ENCODE results near the gene AUTS2. TPM values are rescaled to one million over a fixed set of nuclear protein-coding genes. Genes with fewer than 3 reads are reported as not detected.

The AUTS2 gene
- total and polyA plus RNA-seq, 2 experiments from 2014 or later, result 32.0 to 91.0 TPM

DNA sequence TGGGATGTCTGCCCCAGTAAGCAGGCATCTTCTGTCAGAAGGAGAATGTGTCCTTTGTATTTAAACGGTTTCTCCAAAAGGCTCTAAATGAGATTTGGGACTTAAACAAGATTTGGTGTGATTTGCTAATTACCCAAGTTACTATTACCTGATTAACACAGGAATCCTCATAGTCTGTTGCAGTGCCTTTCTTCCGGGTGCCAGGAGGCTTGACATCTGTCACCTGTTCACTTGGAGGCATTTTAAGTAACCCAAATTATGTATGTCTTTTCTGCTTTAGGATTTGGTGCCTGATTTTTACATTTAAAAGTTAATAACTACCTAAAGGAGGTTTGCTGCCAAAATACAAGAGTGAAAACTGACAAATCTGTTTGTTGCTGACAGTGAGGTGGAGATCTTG lies 945.7 kb downstream of the AUTS2 start:
- TF ChIP-seq CREB1 (CRISPR knock-in tag; IDR thresholded peaks at IDR 0.05; ENCODE audit: low read depth) (no peak), EZH2 (IDR thresholded peaks at IDR 0.05; ENCODE audit: low read depth, unreplicated experiment) (no peak), ZNF331 (CRISPR knock-in tag; IDR thresholded peaks at IDR 0.05; ENCODE audit: low read depth) (no peak)
- TF ChIP-seq, protein P1, sequence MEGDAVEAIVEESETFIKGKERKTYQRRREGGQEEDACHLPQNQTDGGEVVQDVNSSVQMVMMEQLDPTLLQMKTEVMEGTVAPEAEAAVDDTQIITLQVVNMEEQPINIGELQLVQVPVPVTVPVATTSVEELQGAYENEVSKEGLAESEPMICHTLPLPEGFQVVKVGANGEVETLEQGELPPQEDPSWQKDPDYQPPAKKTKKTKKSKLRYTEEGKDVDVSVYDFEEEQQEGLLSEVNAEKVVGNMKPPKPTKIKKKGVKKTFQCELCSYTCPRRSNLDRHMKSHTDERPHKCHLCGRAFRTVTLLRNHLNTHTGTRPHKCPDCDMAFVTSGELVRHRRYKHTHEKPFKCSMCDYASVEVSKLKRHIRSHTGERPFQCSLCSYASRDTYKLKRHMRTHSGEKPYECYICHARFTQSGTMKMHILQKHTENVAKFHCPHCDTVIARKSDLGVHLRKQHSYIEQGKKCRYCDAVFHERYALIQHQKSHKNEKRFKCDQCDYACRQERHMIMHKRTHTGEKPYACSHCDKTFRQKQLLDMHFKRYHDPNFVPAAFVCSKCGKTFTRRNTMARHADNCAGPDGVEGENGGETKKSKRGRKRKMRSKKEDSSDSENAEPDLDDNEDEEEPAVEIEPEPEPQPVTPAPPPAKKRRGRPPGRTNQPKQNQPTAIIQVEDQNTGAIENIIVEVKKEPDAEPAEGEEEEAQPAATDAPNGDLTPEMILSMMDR (conservative IDR thresholded peaks at IDR 0.05; ENCODE audit: low read depth in 2 of 2), result no peak
- TF ChIP-seq, protein P2, sequence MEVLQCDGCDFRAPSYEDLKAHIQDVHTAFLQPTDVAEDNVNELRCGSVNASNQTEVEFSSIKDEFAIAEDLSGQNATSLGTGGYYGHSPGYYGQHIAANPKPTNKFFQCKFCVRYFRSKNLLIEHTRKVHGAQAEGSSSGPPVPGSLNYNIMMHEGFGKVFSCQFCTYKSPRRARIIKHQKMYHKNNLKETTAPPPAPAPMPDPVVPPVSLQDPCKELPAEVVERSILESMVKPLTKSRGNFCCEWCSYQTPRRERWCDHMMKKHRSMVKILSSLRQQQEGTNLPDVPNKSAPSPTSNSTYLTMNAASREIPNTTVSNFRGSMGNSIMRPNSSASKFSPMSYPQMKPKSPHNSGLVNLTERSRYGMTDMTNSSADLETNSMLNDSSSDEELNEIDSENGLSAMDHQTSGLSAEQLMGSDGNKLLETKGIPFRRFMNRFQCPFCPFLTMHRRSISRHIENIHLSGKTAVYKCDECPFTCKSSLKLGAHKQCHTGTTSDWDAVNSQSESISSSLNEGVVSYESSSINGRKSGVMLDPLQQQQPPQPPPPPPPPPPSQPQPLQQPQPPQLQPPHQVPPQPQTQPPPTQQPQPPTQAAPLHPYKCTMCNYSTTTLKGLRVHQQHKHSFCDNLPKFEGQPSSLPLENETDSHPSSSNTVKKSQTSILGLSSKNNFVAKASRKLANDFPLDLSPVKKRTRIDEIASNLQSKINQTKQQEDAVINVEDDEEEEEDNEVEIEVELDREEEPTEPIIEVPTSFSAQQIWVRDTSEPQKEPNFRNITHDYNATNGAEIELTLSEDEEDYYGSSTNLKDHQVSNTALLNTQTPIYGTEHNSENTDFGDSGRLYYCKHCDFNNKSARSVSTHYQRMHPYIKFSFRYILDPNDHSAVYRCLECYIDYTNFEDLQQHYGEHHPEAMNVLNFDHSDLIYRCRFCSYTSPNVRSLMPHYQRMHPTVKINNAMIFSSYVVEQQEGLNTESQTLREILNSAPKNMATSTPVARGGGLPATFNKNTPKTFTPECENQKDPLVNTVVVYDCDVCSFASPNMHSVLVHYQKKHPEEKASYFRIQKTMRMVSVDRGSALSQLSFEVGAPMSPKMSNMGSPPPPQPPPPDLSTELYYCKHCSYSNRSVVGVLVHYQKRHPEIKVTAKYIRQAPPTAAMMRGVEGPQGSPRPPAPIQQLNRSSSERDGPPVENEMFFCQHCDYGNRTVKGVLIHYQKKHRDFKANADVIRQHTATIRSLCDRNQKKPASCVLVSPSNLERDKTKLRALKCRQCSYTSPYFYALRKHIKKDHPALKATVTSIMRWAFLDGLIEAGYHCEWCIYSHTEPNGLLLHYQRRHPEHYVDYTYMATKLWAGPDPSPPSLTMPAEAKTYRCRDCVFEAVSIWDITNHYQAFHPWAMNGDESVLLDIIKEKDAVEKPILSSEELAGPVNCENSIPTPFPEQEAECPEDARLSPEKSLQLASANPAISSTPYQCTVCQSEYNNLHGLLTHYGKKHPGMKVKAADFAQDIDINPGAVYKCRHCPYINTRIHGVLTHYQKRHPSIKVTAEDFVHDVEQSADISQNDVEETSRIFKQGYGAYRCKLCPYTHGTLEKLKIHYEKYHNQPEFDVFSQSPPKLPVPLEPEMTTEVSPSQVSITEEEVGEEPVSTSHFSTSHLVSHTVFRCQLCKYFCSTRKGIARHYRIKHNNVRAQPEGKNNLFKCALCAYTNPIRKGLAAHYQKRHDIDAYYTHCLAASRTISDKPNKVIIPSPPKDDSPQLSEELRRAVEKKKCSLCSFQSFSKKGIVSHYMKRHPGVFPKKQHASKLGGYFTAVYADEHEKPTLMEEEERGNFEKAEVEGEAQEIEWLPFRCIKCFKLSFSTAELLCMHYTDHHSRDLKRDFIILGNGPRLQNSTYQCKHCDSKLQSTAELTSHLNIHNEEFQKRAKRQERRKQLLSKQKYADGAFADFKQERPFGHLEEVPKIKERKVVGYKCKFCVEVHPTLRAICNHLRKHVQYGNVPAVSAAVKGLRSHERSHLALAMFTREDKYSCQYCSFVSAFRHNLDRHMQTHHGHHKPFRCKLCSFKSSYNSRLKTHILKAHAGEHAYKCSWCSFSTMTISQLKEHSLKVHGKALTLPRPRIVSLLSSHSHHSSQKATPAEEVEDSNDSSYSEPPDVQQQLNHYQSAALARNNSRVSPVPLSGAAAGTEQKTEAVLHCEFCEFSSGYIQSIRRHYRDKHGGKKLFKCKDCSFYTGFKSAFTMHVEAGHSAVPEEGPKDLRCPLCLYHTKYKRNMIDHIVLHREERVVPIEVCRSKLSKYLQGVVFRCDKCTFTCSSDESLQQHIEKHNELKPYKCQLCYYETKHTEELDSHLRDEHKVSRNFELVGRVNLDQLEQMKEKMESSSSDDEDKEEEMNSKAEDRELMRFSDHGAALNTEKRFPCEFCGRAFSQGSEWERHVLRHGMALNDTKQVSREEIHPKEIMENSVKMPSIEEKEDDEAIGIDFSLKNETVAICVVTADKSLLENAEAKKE (CRISPR knock-in tag; IDR thresholded peaks at IDR 0.05), result no peak
- TF ChIP-seq, protein P3, sequence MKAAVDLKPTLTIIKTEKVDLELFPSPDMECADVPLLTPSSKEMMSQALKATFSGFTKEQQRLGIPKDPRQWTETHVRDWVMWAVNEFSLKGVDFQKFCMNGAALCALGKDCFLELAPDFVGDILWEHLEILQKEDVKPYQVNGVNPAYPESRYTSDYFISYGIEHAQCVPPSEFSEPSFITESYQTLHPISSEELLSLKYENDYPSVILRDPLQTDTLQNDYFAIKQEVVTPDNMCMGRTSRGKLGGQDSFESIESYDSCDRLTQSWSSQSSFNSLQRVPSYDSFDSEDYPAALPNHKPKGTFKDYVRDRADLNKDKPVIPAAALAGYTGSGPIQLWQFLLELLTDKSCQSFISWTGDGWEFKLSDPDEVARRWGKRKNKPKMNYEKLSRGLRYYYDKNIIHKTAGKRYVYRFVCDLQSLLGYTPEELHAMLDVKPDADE (IDR thresholded peaks at IDR 0.05), result no peak
- Histone ChIP-seq H2AFZ (no peak overlapping the region), H3K9me2 (ENCODE audit: insufficient read depth) (0 out of 2 replicates have a peak, but pooled peaks cover 3% of the 10 kb centered on the region), H3K4me3 (no peak overlapping the region), H3K27ac (ENCODE audit: low read depth) (no peak overlapping the region), H3K36me3 (ENCODE audit: insufficient read depth) (no peaks in the 10 kb centered on the region), H3K79me2 (replicated peaks; ENCODE audit: insufficient read depth) (no peaks in the 10 kb centered on the region), H4K20me1 (replicated peaks; ENCODE audit: insufficient read depth) (no peaks in the 10 kb centered on the region), H3K4me1 (ENCODE audit: insufficient read depth) (0 out of 2 replicates have a peak, but pooled peaks cover 6% of the 10 kb centered on the region), H3K4me2 (no peak overlapping the region), H3K27me3 (ENCODE audit: insufficient read depth) (no peaks in the 10 kb centered on the region), H3F3A (replicated peaks; ENCODE audit: low read depth) (no peaks in the 10 kb centered on the region)
- Mint-ChIP-seq H3K9me3 (peaks cover 8% of the 10 kb centered on the region; the same call in 2 of the 3 replicates), H3K27ac (no peak overlapping the region), H3K27me3 (ENCODE audit: insufficient read depth, low read depth, poor library complexity) (no peaks in the 10 kb centered on the region), H3K4me3 (no peak overlapping the region), H3K4me1 (peaks cover 10% of the 10 kb centered on the region), H3K36me3 (ENCODE audit: low read depth) (0 out of 3 replicates have a peak, but pooled peaks cover 3% of the 10 kb centered on the region)
- no peak for ATAC-seq
- DNase-seq (ENCODE audit: low spot score), result no peak

All from GM23338 (cell line).